GM18907 (cell line): ENCODE results near the gene OSBPL10.
"Not testable (repeated sequence)": the region's sequence is repeated elsewhere in the genome, so short reads cannot be mapped to it uniquely, and the experiment has no call there.

ENCODE experiments used
- ATAC-seq: cut with Tn5 transposase; IDR thresholded peaks from one replicate; pipeline ENCODE4 v1.9.1; 2021; ENCODE audit warnings: mild to moderate bottlenecking, moderate library complexity; ENCODE audit not compliant: unreplicated experiment

The OSBPL10 gene

GRCh38 chr3:31821118-31821517, 159.9 kb downstream of the OSBPL10 start:
- ATAC-seq: no peak

DNA sequence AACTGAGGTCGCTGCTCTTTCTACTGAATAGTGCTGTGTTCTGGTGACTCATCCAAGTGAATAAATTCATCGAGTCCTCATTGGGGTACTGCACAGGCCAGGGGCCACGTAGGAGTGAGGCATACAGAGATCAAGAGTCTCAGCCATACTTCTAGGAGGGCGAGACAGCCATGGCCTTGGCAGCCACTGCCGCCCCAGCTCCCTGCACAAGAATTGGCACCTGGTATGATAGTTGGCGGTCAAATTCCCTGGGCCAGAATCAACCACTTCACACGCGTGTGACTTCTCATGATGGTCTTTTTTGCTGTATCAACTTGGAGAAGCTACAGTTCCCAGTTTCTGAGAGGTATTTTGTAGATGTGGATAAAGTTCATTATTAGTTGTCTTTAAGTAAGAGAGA, 161.6 kb downstream of the OSBPL10 start:
- no peak for ATAC-seq

GRCh38 chr3:31817411-31817966, 163.6 kb downstream of the OSBPL10 start:
- ATAC-seq: no peak

DNA sequence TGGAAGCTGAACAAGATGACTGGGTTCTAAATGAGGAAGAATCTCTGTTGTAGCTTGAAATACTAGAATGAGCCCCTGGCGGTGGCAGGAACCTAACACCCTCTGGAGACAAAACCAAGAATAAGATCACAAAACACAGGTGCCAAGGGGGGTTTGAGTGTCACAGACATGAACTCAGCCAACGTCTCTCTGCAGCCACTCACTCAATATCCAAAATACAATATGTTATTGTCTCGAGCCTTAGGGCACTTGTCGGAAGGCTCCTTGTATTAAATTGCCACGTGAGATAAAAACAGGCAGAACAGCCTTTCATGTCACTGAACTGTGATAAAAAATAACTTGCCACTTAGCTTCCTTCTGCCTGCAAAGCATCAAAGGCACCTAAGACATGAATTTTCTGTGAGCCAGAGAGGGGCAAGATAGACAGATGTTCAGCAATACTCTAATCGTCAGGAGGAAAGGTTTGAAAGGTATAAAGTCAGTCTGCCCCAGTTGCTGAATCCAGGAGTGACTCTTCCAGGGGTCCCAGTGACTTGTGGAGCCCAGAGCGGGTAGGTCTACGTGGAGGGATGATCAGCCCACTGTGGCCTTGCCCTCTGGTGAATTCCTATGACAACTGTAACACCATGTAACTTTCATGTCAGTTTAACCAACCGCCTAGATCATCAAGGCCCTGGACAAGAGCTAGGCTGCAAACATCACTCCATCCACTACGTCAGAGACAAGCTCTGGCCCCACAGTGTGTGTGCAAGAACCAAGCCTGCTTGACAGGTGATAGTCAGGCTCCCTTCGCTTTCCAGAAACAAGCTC, 165.2 kb downstream of the OSBPL10 start:
- ATAC-seq: no peak

GRCh38 chr3:31815006-31815405, 166.1 kb downstream of the OSBPL10 start:
- ATAC-seq: no peak

DNA sequence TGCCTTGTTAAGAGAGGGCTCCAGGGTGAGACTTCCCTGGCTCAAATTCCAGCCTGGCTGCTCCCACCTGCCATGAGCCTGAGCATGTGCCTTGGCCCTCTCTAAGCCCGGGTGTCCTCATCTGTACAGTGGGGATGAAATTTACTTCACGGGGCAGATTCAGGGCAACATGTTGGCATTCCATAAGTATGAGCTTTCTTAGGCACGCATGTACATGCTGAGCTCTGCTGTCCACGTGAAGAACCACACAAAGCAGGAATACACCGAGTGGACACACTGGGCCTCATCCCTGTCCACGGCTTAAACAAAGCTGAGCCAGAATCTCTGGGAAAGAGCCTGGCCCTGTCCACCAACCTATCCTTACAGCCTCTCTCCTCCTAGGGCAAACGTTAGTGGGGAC, 167.4 kb downstream of the OSBPL10 start:
- no peak for ATAC-seq

GRCh38 chr3:31813197-31813596, 167.9 kb downstream of the OSBPL10 start:
- no peak for ATAC-seq

DNA sequence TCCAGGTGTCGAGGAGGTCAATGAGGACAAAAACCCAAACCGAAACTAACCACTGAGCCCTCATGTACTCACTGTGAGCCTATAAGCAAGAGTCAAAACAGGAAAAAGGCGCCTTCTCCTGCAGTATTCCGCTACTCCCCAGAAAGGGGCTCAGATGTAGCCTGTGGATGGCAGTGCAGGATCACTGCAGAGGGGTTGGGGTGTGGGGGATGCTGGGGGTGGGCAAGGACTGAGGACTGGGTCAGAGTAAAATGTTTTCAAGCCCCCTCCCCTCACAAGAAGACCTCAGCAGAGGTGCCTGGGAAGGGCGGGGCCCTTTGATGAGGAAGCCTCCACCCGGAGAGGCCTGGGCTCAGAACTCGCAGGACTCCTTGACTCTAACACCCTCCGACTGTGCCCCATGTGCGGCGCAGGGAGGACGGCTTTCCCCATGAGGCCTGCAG, 170.1 kb downstream of the OSBPL10 start:
- ATAC-seq: no peak

DNA sequence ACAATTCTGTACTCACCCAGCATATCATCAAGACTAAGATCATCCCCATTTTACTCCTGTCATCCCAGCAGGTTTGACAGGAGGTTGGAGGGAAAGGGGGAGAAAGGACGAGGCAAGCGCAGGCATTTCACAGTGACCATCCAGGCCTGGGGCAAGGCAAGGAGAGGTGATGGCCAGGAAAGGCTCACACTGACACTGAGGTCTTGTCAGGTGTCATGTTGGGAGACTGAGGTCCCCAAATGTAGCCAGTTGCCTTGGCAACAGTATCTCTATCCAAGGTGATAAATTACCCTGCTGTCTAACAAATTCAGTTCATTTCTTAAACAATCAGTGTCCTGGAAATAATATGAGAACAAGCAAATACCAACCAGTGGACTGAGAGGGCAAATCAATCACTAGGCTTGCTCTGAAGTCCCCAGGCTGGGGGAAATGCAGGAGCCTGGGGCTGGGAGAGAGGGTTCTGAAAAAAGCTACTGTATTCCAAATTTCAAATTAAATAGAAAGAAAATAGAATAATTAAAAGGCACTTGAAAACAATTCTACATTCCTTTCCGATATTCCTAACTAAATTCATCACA, 172.8 kb downstream of the OSBPL10 start:
- ATAC-seq: no peak

DNA sequence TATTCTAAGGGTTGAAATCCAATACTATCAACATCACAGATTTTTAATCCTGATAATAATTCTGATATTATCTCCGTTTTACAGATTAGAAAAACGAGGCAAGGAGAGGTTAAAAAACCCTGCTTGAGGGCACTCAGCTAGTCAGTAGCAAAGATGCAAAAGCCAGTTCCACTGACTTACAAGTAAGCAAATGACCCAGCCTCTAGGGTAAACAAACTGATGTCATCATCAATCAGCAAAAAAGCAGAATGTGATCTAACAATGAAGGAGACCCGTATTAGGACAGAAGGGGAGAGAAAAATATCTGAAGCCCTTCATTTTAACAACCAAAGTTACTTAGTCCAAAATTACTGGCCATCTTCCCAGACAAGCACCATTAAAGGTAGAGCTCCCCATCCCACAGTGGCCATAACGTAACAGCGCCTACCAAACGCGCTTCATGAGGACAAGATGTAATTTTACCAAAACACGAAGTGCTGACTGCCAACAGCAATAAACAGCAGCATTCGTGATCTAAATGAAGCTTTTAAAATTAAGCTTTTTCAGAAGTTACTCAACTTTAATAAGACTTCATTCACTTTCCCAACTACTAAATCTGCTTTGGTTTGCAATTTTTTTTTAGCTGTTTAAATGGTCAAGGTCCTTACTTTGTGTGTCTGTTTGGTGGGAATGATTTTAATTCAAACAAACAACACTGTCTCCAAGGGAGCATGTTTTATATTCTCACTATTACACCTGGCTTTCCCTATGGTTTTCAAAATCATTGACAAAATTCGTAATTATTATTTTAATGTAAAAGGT, 176.6 kb downstream of the OSBPL10 start:
- no peak for ATAC-seq

DNA sequence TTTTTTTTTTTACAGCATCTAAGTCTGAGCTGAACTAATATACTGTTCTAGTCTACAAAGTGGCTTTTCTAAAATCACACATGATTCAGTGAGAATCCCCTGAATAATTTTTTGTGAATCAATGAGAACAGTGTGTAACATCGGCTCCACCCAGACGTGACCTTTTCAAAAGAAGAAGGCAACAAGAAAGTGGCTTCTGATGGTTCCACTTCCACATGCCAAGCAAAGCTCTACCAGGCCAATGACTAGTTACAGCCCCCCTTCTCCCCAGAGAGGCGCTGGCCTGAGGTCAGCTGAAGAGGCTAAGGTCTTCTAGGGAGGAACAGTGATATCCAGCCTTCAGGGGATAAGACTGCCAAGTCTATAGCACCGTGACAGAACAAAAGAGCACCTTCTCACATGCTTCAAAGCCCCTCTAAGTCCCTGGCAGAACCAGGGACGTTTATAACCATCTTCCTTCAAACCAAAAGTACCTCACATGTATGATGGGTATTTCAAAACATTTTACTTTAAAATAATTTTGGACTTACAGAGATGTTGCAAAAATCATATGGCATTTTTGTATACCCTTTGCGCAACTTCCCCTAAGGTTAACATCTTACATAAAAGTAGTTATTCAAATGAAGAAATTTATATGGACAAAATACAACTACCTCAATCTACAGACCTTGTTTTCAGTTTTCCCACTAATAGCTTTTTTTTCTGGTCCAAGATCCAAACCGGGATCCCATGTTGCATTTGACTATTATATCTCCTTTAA, 177.9 kb downstream of the OSBPL10 start:
- ATAC-seq: no peak

GRCh38 chr3:31800436-31800835, 180.6 kb downstream of the OSBPL10 start:
- no peak for ATAC-seq

GRCh38 chr3:31798840-31799239, 182.2 kb downstream of the OSBPL10 start:
- no peak for ATAC-seq

DNA sequence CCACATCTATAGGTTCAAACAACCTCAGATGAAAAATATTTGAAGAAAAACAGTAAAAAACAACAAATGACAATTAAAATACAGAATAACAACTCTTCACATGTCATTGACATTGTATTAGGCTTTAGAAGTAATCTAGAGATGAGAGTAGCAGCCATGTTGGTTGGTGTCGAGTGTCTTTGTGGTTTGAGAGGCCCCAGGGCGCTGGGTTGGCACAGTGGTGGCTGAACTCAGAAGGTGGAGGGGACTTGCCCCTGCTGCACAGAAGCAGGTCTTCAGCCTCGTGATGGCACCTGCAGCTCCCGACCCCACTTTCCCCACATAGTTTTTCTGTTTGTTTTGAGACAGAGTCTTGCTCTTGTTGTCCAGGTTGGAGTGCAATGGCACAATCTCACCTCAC, 187.2 kb downstream of the OSBPL10 start:
- ATAC-seq: no peak

- no peak for ATAC-seq
Observed at GRCh38 chr3:31791090-31791430, 190.0 kb downstream of the OSBPL10 start.

- no peak for ATAC-seq
Observed at GRCh38 chr3:31790193-31791089, 190.6 kb downstream of the OSBPL10 start.

DNA sequence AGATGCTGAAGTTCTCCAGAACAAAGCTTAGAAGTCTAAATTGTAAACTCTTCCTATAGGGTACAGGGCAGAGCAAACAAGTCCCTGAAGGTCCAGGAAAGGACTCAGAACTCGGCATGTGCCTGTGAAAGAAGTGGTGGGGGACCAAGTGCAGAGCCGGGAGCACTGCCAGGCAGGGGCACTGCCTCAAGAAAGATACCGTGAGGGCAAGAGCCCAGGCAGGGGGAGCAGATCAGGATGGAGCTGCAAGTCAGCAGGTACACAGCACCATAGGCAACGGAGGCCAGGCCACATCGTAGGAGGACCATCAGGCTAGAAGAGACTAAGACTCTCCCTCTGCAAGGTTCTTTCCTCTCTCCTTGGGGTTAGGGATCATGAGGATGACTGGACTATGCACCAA, 191.6 kb downstream of the OSBPL10 start:
- no peak for ATAC-seq

- ATAC-seq: no peak
Observed at GRCh38 chr3:31785734-31786133, 195.3 kb downstream of the OSBPL10 start.

DNA sequence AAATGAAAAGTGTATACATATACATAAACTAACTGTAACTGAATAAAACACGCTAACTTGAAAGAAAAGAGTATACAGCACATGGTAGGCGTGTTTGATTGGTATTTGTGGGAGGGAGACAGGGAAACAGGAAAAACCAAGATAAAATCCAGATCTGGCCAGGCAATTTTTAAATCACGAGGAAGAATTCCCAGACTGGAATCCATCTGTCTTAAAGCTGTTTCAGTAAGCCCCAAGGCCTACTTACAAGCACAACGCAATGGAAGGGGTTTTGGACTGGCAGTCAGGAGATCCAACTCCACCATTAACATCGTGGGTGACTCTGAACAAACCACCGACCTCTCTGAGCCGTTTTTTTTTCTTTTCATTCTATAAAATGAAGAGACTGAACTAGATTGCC, 195.8 kb downstream of the OSBPL10 start:
- no peak for ATAC-seq

DNA sequence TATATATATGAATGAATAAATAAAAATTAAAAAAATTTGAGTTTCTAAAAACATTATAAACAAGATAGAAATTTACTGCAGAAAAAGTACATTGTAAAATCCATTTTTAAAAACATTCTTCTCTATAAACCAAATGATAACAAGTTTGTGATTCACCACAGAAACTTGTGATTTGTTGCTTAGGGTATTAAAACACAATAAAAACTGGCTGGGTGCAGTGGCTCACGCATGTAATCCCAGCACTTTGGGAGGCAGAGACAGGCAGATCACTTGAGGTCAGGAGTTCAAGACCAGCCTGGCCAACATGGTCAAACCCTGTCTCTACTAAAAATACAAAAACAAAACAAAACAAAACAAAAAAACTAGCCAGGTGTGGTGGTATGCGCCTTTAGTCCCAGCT, 197.2 kb downstream of the OSBPL10 start:
- not testable (repeated sequence) for ATAC-seq
